Activated B cell treated with CpG ODN at 0.5 μM for 24 hours (primary cell): Measurements from ENCODE around the gene GPR15. TPM values are rescaled to one million over a fixed set of nuclear protein-coding genes. Genes with fewer than 3 reads are reported as not detected.

Experiments
- ATAC-seq: fragments of 200-7000 bp; cut with Tn5 transposase; one replicate; pipeline ENCODE4 v1.10.0; 2021; ENCODE audit warnings: low read depth, mild to moderate bottlenecking, moderate library complexity
- CTCF ChIA-PET: fragments of 350-600 bp; sonication (Branson Sonifier 250); formaldehyde crosslinking; loops from one replicate; lab custom pipeline; 2021; ENCODE audit warnings: antibody characterized with exemption; lab: Charles Lee
- POLR2A ChIA-PET: fragments of 350-600 bp; sonication (Branson Sonifier 250); formaldehyde crosslinking; loops from one replicate; lab custom pipeline; 2021; ENCODE audit warnings: antibody characterized with exemption; lab: Charles Lee
- DNase-seq: peaks from one replicate; pipeline ENCODE4 v3.0.0; 2022
- H3K27ac Mint-ChIP-seq: one replicate; pipeline ENCODE4 v1.8.0; 2020; ENCODE audit warnings: mixed read lengths
- H3K27me3 Mint-ChIP-seq: one replicate; pipeline ENCODE4 v1.8.0; 2021; ENCODE audit warnings: mixed read lengths
- H3K36me3 Mint-ChIP-seq: one replicate; pipeline ENCODE4 v1.8.0; 2021; ENCODE audit warnings: low read depth, mixed read lengths
- H3K4me1 Mint-ChIP-seq: one replicate; pipeline ENCODE4 v1.8.0; 2021; ENCODE audit warnings: mixed read lengths
- H3K4me3 Mint-ChIP-seq: one replicate; pipeline ENCODE4 v1.8.0; 2020; ENCODE audit warnings: mild to moderate bottlenecking, mixed read lengths
- H3K9me3 Mint-ChIP-seq: one replicate; pipeline ENCODE4 v1.8.0; 2020; ENCODE audit warnings: mixed read lengths
- CTCF ChIP-seq: fragments of 200-600 bp; IDR thresholded peaks from one replicate; pipeline ENCODE4 v1.8.0; 2022; ENCODE audit warnings: antibody characterized with exemption, mild to moderate bottlenecking
- intact Hi-C: fragments of 100-400 bp; cut with micrococcal nuclease; formaldehyde crosslinking; loops from one replicate; pipeline ENCODE4 v1.15.1; 2024
- total RNA-seq: library from RNA; stranded (reverse); gene quantifications from 2 replicates; pipeline ENCODE4 v1.2.3, GENCODE V29; 2022

GPR15 gene
- 3.7 and 4.5 TPM in 2 replicates for total RNA-seq

GRCh38 chr3:98531622-98532274 lies at the start of gene GPR15:
Gene GPR15, plus strand, starts transcription at chr3:98531978. Its CDS starts 56 bp downstream, at chr3:98532034.
- DNase-seq (no peak), ATAC-seq (peak; percentile 23)
- intact Hi-C loops, result no loop called here
- CTCF ChIA-PET, result no interaction called here
- peak within 1 kb of the TSS; percentile 65 for H3K4me3 Mint-ChIP-seq
- POLR2A ChIA-PET, result interaction anchor here (1.0 to 2.1 kb wide), 3 partner anchors 9 to 32 kb away, joined by 3 to 11 read pairs (median 7); partner anchors contain the start of gene CLDND1
- peaks cover 26% of the 10 kb centered on the region for H3K4me1 Mint-ChIP-seq
- H3K27ac Mint-ChIP-seq, result peak within 1 kb of the TSS; percentile 27
- H3K36me3 Mint-ChIP-seq, result no peaks in the 10 kb centered on the region
- H3K9me3 Mint-ChIP-seq, result no peaks in the 10 kb centered on the region
- no peaks in the 10 kb centered on the region for H3K27me3 Mint-ChIP-seq
- TF ChIP-seq CTCF, result no peak

- H3K4me3 Mint-ChIP-seq, result no peak overlapping the region
- TF ChIP-seq CTCF, result no peak
- no peaks in the 10 kb centered on the region for H3K4me1 Mint-ChIP-seq
- intact Hi-C loops, result loop anchor here (10.0 kb wide), 1 partner anchor 128 kb away; the partner anchor contains the start of gene OR5K4
- peaks cover 4% of the 10 kb centered on the region for H3K36me3 Mint-ChIP-seq
- no peak for ATAC-seq
- ChIA-PET POLR2A (no interaction called here), CTCF (no interaction called here)
- DNase-seq, result no peak
- no peak overlapping the region for H3K27ac Mint-ChIP-seq
- H3K27me3 Mint-ChIP-seq, result peaks cover 26% of the 10 kb centered on the region
- H3K9me3 Mint-ChIP-seq, result peaks cover 30% of the 10 kb centered on the region
Observed at GRCh38 chr3:98482717-98483482, 48.9 kb upstream of the GPR15 start.

- intact Hi-C loops, result loop anchor here (10.0 kb wide), 1 partner anchor 129 kb away; the partner anchor contains the start of gene OR5K4
- ATAC-seq (no peak), DNase-seq (no peak)
- peaks cover 6% of the 10 kb centered on the region for H3K36me3 Mint-ChIP-seq
- peaks cover 35% of the 10 kb centered on the region for H3K9me3 Mint-ChIP-seq
- POLR2A ChIA-PET, result no interaction called here
- H3K4me3 Mint-ChIP-seq, result no peak overlapping the region
- H3K4me1 Mint-ChIP-seq, result no peaks in the 10 kb centered on the region
- no peak overlapping the region for H3K27ac Mint-ChIP-seq
- TF ChIP-seq CTCF, result no peak
- H3K27me3 Mint-ChIP-seq, result peaks cover 29% of the 10 kb centered on the region
- CTCF ChIA-PET, result no interaction called here
Observed at GRCh38 chr3:98483626-98484025, 48.2 kb upstream of the GPR15 start.

GRCh38 chr3:98497381-98497780 lies 34.4 kb upstream of the GPR15 start, which contains the start of gene OR5K2:
Gene OR5K2, plus strand, starts transcription at chr3:98497681. Its CDS starts 0 bp downstream, at chr3:98497681.
- H3K36me3 Mint-ChIP-seq, result no peaks in the 10 kb centered on the region
- POLR2A ChIA-PET, result no interaction called here
- DNase-seq, result no peak
- H3K9me3 Mint-ChIP-seq, result no peaks in the 10 kb centered on the region
- no peak within 1 kb of the TSS for H3K4me3 Mint-ChIP-seq
- CTCF ChIA-PET, result no interaction called here
- no peak for TF ChIP-seq CTCF
- H3K27me3 Mint-ChIP-seq, result peaks cover 3% of the 10 kb centered on the region
- no peak for ATAC-seq
- no peak within 1 kb of the TSS for H3K27ac Mint-ChIP-seq
- intact Hi-C loops, result no loop called here
- H3K4me1 Mint-ChIP-seq, result no peaks in the 10 kb centered on the region

- Mint-ChIP-seq H3K9me3 (no peaks in the 10 kb centered on the region), H3K4me1 (no peaks in the 10 kb centered on the region), H3K36me3 (no peaks in the 10 kb centered on the region), H3K27ac (no peak overlapping the region), H3K27me3 (no peaks in the 10 kb centered on the region), H3K4me3 (no peak overlapping the region)
- DNase-seq (no peak), ATAC-seq (no peak)
- POLR2A ChIA-PET, result no interaction called here
- intact Hi-C loops, result no loop called here
- CTCF ChIA-PET, result no interaction called here
- no peak for TF ChIP-seq CTCF
Observed at GRCh38 chr3:98500019-98500418, 31.8 kb upstream of the GPR15 start.
